ENCODE measurements around the gene SSBP1. TPM values are rescaled to one million over a fixed set of nuclear protein-coding genes. Genes with fewer than 3 reads are reported as not detected.

Gene SSBP1
- total RNA-seq, 5 donors from 2014 or later (not counting 1 experiment from before 2014, with no cell fraction given), result 88.1 to 116 (median 91.1) TPM

DNA sequence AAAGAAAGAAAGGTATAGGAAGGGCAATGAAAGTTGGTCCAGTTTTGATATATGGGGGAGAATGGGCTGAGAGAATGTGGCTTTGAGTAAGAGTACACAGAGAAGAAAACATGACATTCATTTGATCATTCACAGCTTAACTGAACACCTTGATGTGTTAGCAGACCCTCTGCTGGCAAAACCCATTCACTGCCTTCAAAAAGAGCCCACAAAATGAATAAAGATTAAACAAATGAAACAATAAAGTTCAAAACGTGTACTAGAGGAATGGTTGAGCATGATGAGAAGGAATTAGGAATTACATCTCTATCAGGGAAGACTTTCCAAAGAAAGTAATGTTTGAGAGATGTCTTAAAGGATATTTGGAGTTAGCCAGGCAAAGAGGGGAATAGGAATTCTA, 27.9 kb upstream of the SSBP1 start:
- ATAC-seq (replicated peaks in 1 of 4) (no peak), DNase-seq (peak in 1 of 35 experiments; percentile 21)
- no peaks in the 10 kb centered on the region for H3K9me3 ChIP-seq
- no peak overlapping the region for H3K4me3 ChIP-seq (ENCODE audit: control insufficient read depth in 1 of 2, extremely low read depth in 1 of 2, low read length in 1 of 2)
- H3K4me1 ChIP-seq (ENCODE audit: control insufficient read depth in 1 of 2, extremely low read depth in 1 of 2, insufficient read depth in 2 of 2, low read length in 2 of 2), result no peaks in the 10 kb centered on the region
- H3K27me3 Mint-ChIP-seq, result no peaks in the 10 kb centered on the region
- H3K4me3 Mint-ChIP-seq, result no peak overlapping the region
- H3K27me3 ChIP-seq (replicated peaks in 1 of 2; ENCODE audit: control insufficient read depth in 2 of 2, extremely low read depth in 1 of 2, insufficient read depth in 2 of 2, low read length in 1 of 2), result no peaks in the 10 kb centered on the region
- peaks cover 15% of the 10 kb centered on the region for H3K36me3 Mint-ChIP-seq
- H3K27ac Mint-ChIP-seq, result no peak overlapping the region
- H3K9me3 Mint-ChIP-seq, result no peaks in the 10 kb centered on the region
- no peaks in the 10 kb centered on the region for H3K36me3 ChIP-seq (ENCODE audit: control insufficient read depth in 2 of 2, extremely low read depth in 1 of 2, insufficient read depth in 1 of 2, low read length in 1 of 2)
- no peak overlapping the region for H3K27ac ChIP-seq (ENCODE audit: low read length)
- CTCF ChIA-PET, result interaction anchor here (0.6 to 2.1 kb wide), 6 partner anchors 9 to 74 kb away, joined by 3 to 11 read pairs (median 4); partner anchors contain the start of gene SSBP1 (in 1 of the 2)
- peaks cover 0 to 2% (median 0%) of the 10 kb centered on the region in 3 donors for H3K4me1 Mint-ChIP-seq
- POLR2A ChIA-PET, result no interaction called here
- WGBS (ENCODE audit: insufficient coverage), result no CpG with 5 or more reads among the region's 1 CpG

DNA sequence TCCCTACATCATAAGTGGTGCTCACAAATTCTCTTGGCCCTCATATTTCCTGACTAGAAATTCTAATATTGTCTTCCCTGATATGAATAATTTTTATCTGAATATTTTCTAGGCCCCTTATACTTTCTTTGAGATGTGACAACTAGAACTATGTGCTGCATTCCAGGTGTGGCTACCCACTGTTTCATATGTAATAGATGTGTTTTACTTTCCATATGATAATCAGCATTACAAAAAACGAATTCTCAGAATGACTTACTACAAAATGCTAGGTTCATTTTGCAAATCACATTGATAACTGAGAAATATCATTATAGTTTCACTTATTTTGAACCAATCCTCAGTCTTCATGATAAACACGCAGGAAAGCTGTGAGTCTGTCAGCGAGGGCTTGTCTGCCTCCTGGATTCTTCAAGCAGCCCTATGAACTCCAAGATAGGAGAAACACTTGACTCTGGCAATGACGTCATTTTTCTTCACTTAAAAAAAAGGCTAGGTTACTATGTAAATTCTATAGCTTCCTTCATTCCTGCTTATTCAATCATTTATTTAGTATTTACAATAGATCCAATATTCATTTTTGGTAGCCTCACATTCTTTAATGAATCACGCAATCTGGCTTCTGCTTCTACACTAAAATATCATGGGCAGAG, 25.4 kb upstream of the SSBP1 start:
- Histone ChIP-seq H3K27ac (ENCODE audit: low read length) (no peak overlapping the region), H3K4me1 (ENCODE audit: control insufficient read depth in 1 of 2, extremely low read depth in 1 of 2, insufficient read depth in 2 of 2, low read length in 2 of 2) (no peaks in the 10 kb centered on the region), H3K9me3 (no peaks in the 10 kb centered on the region), H3K4me3 (ENCODE audit: control insufficient read depth in 1 of 2, extremely low read depth in 1 of 2, low read length in 1 of 2) (no peak overlapping the region), H3K36me3 (ENCODE audit: control insufficient read depth in 2 of 2, extremely low read depth in 1 of 2, insufficient read depth in 1 of 2, low read length in 1 of 2) (no peaks in the 10 kb centered on the region), H3K27me3 (replicated peaks in 1 of 2; ENCODE audit: control insufficient read depth in 2 of 2, extremely low read depth in 1 of 2, insufficient read depth in 2 of 2, low read length in 1 of 2) (no peaks in the 10 kb centered on the region)
- ATAC-seq (replicated peaks in 1 of 4) (no peak), DNase-seq (no peak)
- POLR2A ChIA-PET, result no interaction called here
- peaks cover 22% of the 10 kb centered on the region for H3K36me3 Mint-ChIP-seq
- H3K27me3 Mint-ChIP-seq, result no peaks in the 10 kb centered on the region
- no peak overlapping the region for H3K27ac Mint-ChIP-seq
- CTCF ChIA-PET, result no interaction called here
- H3K4me1 Mint-ChIP-seq, result peaks cover 0 to 2% (median 0%) of the 10 kb centered on the region in 3 donors
- no peaks in the 10 kb centered on the region for H3K9me3 Mint-ChIP-seq
- WGBS (ENCODE audit: insufficient coverage), result 82% methylated on average over 2 of the region's 5 CpGs
- H3K4me3 Mint-ChIP-seq, result no peak overlapping the region

DNA sequence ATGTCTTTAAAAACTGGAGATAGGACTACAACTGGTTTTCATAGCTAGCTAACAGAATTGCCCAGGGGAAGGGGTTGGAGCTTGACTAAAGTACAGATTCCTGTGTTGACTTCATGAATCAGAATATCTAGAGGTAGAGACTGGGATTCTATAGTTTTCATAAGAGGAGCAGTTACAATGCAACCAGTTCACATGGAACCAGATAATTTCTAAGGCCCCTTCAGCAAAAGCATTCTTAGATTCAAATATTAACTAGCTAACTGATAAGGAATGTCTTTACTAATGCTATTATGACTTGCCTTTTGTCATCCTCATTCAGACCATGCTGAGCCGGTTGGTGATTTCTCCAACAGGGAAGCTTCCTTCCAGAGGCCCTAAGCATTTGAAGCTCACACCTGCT, 24.3 kb upstream of the SSBP1 start:
- H3K27me3 Mint-ChIP-seq, result no peaks in the 10 kb centered on the region
- no peaks in the 10 kb centered on the region for H3K4me1 ChIP-seq (ENCODE audit: control insufficient read depth in 1 of 2, extremely low read depth in 1 of 2, insufficient read depth in 2 of 2, low read length in 2 of 2)
- H3K4me1 Mint-ChIP-seq, result peaks cover 0 to 2% (median 0%) of the 10 kb centered on the region in 3 donors
- H3K9me3 Mint-ChIP-seq, result no peaks in the 10 kb centered on the region
- H3K36me3 ChIP-seq (ENCODE audit: control insufficient read depth in 2 of 2, extremely low read depth in 1 of 2, insufficient read depth in 1 of 2, low read length in 1 of 2), result no peaks in the 10 kb centered on the region
- ChIA-PET POLR2A (no interaction called here), CTCF (interaction anchor here in 1 of 2 donors (0.9 kb wide), 1 partner anchor 24 kb away, joined by 4 read pairs; the partner anchor contains the start of gene SSBP1)
- DNase-seq (no peak), ATAC-seq (replicated peaks in 1 of 4) (no peak)
- H3K27me3 ChIP-seq (replicated peaks in 1 of 2; ENCODE audit: control insufficient read depth in 2 of 2, extremely low read depth in 1 of 2, insufficient read depth in 2 of 2, low read length in 1 of 2), result no peaks in the 10 kb centered on the region
- no peak overlapping the region for H3K27ac ChIP-seq (ENCODE audit: low read length)
- no peaks in the 10 kb centered on the region for H3K9me3 ChIP-seq
- H3K4me3 Mint-ChIP-seq, result no peak overlapping the region
- H3K4me3 ChIP-seq (ENCODE audit: control insufficient read depth in 1 of 2, extremely low read depth in 1 of 2, low read length in 1 of 2), result no peak overlapping the region
- peaks cover 25% of the 10 kb centered on the region for H3K36me3 Mint-ChIP-seq
- WGBS (ENCODE audit: insufficient coverage), result no CpG with 5 or more reads among the region's 1 CpG
- H3K27ac Mint-ChIP-seq, result no peak overlapping the region

DNA sequence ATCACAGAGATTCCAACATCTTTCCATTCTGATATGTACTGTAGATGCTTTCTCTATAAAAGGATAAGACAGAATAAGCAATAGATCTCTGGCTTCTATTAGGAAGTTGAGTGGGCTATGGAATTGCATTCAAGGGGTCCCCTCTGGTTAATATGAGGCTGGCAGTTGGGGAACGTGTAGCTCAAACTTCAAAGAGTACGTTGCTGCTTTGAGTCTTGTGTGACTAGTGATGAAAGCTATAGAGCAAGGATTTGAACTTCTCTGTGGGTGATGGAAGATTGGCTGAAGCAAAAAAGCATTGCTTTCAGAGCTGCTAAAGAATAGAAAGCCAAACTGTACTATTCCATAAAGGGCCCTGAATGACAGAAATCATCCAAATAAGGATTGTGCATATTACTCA, 23.6 kb upstream of the SSBP1 start:
- no peak for ATAC-seq (replicated peaks in 1 of 4)
- POLR2A ChIA-PET, result no interaction called here
- H3K4me3 ChIP-seq (ENCODE audit: control insufficient read depth in 1 of 2, extremely low read depth in 1 of 2, low read length in 1 of 2), result no peak overlapping the region
- Mint-ChIP-seq H3K4me1 (peaks cover 0 to 2% (median 0%) of the 10 kb centered on the region in 3 donors), H3K9me3 (no peaks in the 10 kb centered on the region), H3K27me3 (no peaks in the 10 kb centered on the region), H3K36me3 (peaks cover 25% of the 10 kb centered on the region), H3K27ac (no peak overlapping the region), H3K4me3 (no peak overlapping the region)
- CTCF ChIA-PET, result interaction anchor here (0.8 to 0.9 kb wide), 2 partner anchors 9 to 23 kb away, joined by 3 to 4 read pairs; partner anchors contain the start of gene SSBP1 (in 1 of the 2)
- no peaks in the 10 kb centered on the region for H3K27me3 ChIP-seq (replicated peaks in 1 of 2; ENCODE audit: control insufficient read depth in 2 of 2, extremely low read depth in 1 of 2, insufficient read depth in 2 of 2, low read length in 1 of 2)
- no peak for DNase-seq
- H3K4me1 ChIP-seq (ENCODE audit: control insufficient read depth in 1 of 2, extremely low read depth in 1 of 2, insufficient read depth in 2 of 2, low read length in 2 of 2), result no peaks in the 10 kb centered on the region
- 83% methylated on average over 2 of the region's 2 CpGs for WGBS (ENCODE audit: insufficient coverage)
- no peaks in the 10 kb centered on the region for H3K9me3 ChIP-seq
- no peaks in the 10 kb centered on the region for H3K36me3 ChIP-seq (ENCODE audit: control insufficient read depth in 2 of 2, extremely low read depth in 1 of 2, insufficient read depth in 1 of 2, low read length in 1 of 2)
- H3K27ac ChIP-seq (ENCODE audit: low read length), result no peak overlapping the region

DNA sequence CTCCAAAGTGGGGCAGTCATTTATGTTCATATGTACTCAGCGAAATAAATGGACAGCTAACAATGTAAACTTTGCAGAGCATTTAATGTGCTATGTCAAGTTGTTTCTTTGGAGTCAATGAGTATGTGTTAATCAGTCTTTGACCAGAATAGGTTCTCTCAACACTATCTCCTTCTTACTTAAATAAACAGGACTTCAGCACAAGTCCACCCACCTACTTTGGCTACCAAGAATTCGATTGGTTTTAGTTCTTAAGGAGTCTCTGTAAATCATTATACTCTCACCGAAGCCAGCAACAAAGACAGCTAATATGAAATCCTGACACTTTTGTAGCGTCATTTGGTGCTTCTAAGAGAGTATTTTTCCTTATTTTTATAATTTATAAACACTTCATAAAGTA, 23.1 kb upstream of the SSBP1 start:
- Mint-ChIP-seq H3K36me3 (peaks cover 25% of the 10 kb centered on the region), H3K4me3 (no peak overlapping the region), H3K27ac (no peak overlapping the region), H3K9me3 (no peaks in the 10 kb centered on the region), H3K27me3 (no peaks in the 10 kb centered on the region), H3K4me1 (peaks cover 0 to 2% (median 0%) of the 10 kb centered on the region in 3 donors)
- ChIA-PET CTCF (interaction anchor here in 1 of 2 donors (0.8 kb wide), 1 partner anchor 9 kb away, joined by 3 read pairs; no protein-coding TSS in a partner anchor), POLR2A (no interaction called here)
- H3K9me3 ChIP-seq, result no peaks in the 10 kb centered on the region
- ATAC-seq (replicated peaks in 1 of 4) (no peak), DNase-seq (no peak)
- no peaks in the 10 kb centered on the region for H3K36me3 ChIP-seq (ENCODE audit: control insufficient read depth in 2 of 2, extremely low read depth in 1 of 2, insufficient read depth in 1 of 2, low read length in 1 of 2)
- H3K27me3 ChIP-seq (replicated peaks in 1 of 2; ENCODE audit: control insufficient read depth in 2 of 2, extremely low read depth in 1 of 2, insufficient read depth in 2 of 2, low read length in 1 of 2), result no peaks in the 10 kb centered on the region
- H3K4me1 ChIP-seq (ENCODE audit: control insufficient read depth in 1 of 2, extremely low read depth in 1 of 2, insufficient read depth in 2 of 2, low read length in 2 of 2), result no peaks in the 10 kb centered on the region
- no CpG with 5 or more reads among the region's 4 CpGs for WGBS (ENCODE audit: insufficient coverage)
- H3K4me3 ChIP-seq (ENCODE audit: control insufficient read depth in 1 of 2, extremely low read depth in 1 of 2, low read length in 1 of 2), result no peak overlapping the region
- no peak overlapping the region for H3K27ac ChIP-seq (ENCODE audit: low read length)

DNA sequence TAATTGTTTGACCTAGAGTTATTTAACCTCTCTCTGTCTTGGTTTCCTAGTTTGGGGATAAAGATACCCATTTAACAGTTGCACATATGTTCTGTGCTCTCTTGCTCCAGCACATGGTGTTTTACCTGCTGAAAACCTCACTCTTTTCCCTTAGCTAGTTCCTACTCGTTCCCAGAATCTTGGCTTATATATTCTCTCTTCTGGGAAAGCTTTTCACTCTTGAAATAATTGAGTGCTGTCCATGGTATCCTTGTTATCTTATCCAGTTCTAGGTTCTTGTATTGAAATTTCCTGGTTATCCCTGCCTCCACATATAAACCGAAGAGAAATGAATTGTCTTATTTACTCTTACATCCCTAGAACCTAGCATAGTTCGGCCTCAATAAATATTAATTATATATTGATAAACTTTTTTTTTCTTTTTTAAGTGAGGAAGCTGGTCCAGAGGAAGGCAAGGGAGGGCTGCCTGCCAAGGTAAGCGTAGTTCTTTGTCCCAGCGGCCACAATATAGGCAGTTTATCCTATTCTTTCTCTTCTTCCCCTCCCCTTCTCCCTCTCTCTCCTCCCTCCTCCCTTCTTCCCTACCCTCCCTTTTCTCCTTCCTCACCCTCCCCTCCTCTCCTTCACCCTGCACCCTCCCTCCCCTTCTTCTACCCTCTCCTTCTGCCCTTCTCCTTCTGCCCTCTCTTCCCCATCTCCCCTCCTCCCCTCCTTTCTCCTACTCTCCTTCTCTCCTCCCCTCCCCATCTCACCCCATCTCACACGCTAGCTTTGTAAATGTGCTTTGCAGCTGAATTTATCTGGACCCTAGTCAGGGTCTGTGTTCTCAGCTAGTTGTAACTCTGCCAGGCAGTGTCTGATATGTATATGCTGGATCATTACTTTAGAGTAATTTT, 22.1 kb upstream of the SSBP1 start:
- H3K27ac ChIP-seq (ENCODE audit: low read length), result no peak overlapping the region
- Mint-ChIP-seq H3K27me3 (no peaks in the 10 kb centered on the region), H3K36me3 (peaks cover 18% of the 10 kb centered on the region), H3K27ac (no peak overlapping the region), H3K4me1 (peaks cover 0 to 2% (median 0%) of the 10 kb centered on the region in 3 donors), H3K4me3 (no peak overlapping the region), H3K9me3 (no peaks in the 10 kb centered on the region)
- DNase-seq, result no peak
- no peaks in the 10 kb centered on the region for H3K9me3 ChIP-seq
- peaks cover 0 to 4% of the 10 kb centered on the region in 2 donors for H3K36me3 ChIP-seq (ENCODE audit: control insufficient read depth in 2 of 2, extremely low read depth in 1 of 2, insufficient read depth in 1 of 2, low read length in 1 of 2)
- H3K4me3 ChIP-seq (ENCODE audit: control insufficient read depth in 1 of 2, extremely low read depth in 1 of 2, low read length in 1 of 2), result no peak overlapping the region
- CTCF ChIA-PET, result interaction anchor here in 1 of 2 donors (0.5 to 1.3 kb wide), 3 partner anchors 10 to 646 kb away, joined by 3 read pairs; no protein-coding TSS in a partner anchor
- no peaks in the 10 kb centered on the region for H3K27me3 ChIP-seq (replicated peaks in 1 of 2; ENCODE audit: control insufficient read depth in 2 of 2, extremely low read depth in 1 of 2, insufficient read depth in 2 of 2, low read length in 1 of 2)
- WGBS (ENCODE audit: insufficient coverage), result no CpG with 5 or more reads among the region's 6 CpGs
- no peaks in the 10 kb centered on the region for H3K4me1 ChIP-seq (ENCODE audit: control insufficient read depth in 1 of 2, extremely low read depth in 1 of 2, insufficient read depth in 2 of 2, low read length in 2 of 2)
- ATAC-seq (replicated peaks in 1 of 4), result no peak
- POLR2A ChIA-PET, result interaction anchor here in 1 of 2 donors (0.6 kb wide), 1 partner anchor 733 kb away, joined by 3 read pairs; no protein-coding TSS in a partner anchor
